ENCODE results near the gene GREB1L.
"Not testable (repeated sequence)": the region's sequence is repeated elsewhere in the genome, so short reads cannot be mapped to it uniquely, and the experiment has no call there.

GREB1L gene

GRCh38 chr18:21242141-21242779 is at the start of gene GREB1L:
TSS of gene GREB1L (plus strand) at chr18:21242232. CDS start at chr18:21383519, 141,287 bp downstream.
- H3K27ac ChIP-seq (ENCODE audit: low read length), result no peak within 1 kb of the TSS
- H3K36me3 ChIP-seq (ENCODE audit: control insufficient read depth in 2 of 2, insufficient read depth in 2 of 2, low read length in 2 of 2), result no peaks in the 10 kb centered on the region
- H3K9me3 ChIP-seq (ENCODE audit: control insufficient read depth in 2 of 2, low read length in 2 of 2), result no peaks in the 10 kb centered on the region
- peaks cover 15% of the 10 kb centered on the region for H3K4me1 ChIP-seq (ENCODE audit: control insufficient read depth, insufficient read depth, low read length)
- peaks cover 5 to 10% of the 10 kb centered on the region in 2 donors for H3K27me3 ChIP-seq (ENCODE audit: control insufficient read depth in 1 of 2, insufficient read depth in 2 of 2, low read length in 2 of 2)
- peak within 1 kb of the TSS; percentile 21 to 51 for H3K9ac ChIP-seq (ENCODE audit: low read length in 2 of 2)
- peak within 1 kb of the TSS; percentile 54 to 78 for H3K4me3 ChIP-seq (ENCODE audit: low read length in 2 of 2)

GRCh38 chr18:21192308-21192624 is 49.8 kb upstream of the GREB1L start:
- Histone ChIP-seq H3K27ac (ENCODE audit: low read length) (no peak overlapping the region), H3K36me3 (ENCODE audit: control insufficient read depth in 2 of 2, insufficient read depth in 2 of 2, low read length in 2 of 2) (no peaks in the 10 kb centered on the region), H3K9ac (ENCODE audit: low read length in 2 of 2) (no peak overlapping the region), H3K4me3 (ENCODE audit: low read length in 2 of 2) (no peak overlapping the region), H3K4me1 (ENCODE audit: control insufficient read depth, insufficient read depth, low read length) (peaks cover 2% of the 10 kb centered on the region), H3K27me3 (ENCODE audit: control insufficient read depth in 1 of 2, insufficient read depth in 2 of 2, low read length in 2 of 2) (peaks cover 0 to 3% of the 10 kb centered on the region in 2 donors), H3K9me3 (ENCODE audit: control insufficient read depth in 2 of 2, low read length in 2 of 2) (no peaks in the 10 kb centered on the region)

- H3K9me3 ChIP-seq (ENCODE audit: control insufficient read depth in 2 of 2, low read length in 2 of 2), result no peaks in the 10 kb centered on the region
- peaks cover 0 to 3% of the 10 kb centered on the region in 2 donors for H3K27me3 ChIP-seq (ENCODE audit: control insufficient read depth in 1 of 2, insufficient read depth in 2 of 2, low read length in 2 of 2)
- H3K27ac ChIP-seq (ENCODE audit: low read length), result no peak overlapping the region
- no peak overlapping the region for H3K4me3 ChIP-seq (ENCODE audit: low read length in 2 of 2)
- no peak overlapping the region for H3K9ac ChIP-seq (ENCODE audit: low read length in 2 of 2)
- peaks cover 2% of the 10 kb centered on the region for H3K4me1 ChIP-seq (ENCODE audit: control insufficient read depth, insufficient read depth, low read length)
- H3K36me3 ChIP-seq (ENCODE audit: control insufficient read depth in 2 of 2, insufficient read depth in 2 of 2, low read length in 2 of 2), result no peaks in the 10 kb centered on the region
These were observed 46.9 kb upstream of the GREB1L start for GRCh38 chr18:21194871-21195771.

GRCh38 chr18:21196426-21196825 is 45.6 kb upstream of the GREB1L start:
- H3K4me1 ChIP-seq (ENCODE audit: control insufficient read depth, insufficient read depth, low read length), result peaks cover 2% of the 10 kb centered on the region
- peaks cover 0 to 5% of the 10 kb centered on the region in 2 donors for H3K27me3 ChIP-seq (ENCODE audit: control insufficient read depth in 1 of 2, insufficient read depth in 2 of 2, low read length in 2 of 2)
- no peaks in the 10 kb centered on the region for H3K36me3 ChIP-seq (ENCODE audit: control insufficient read depth in 2 of 2, insufficient read depth in 2 of 2, low read length in 2 of 2)
- H3K27ac ChIP-seq (ENCODE audit: low read length), result no peak overlapping the region
- no peaks in the 10 kb centered on the region for H3K9me3 ChIP-seq (ENCODE audit: control insufficient read depth in 2 of 2, low read length in 2 of 2)
- H3K9ac ChIP-seq (ENCODE audit: low read length in 2 of 2), result no peak overlapping the region
- H3K4me3 ChIP-seq (ENCODE audit: low read length in 2 of 2), result no peak overlapping the region

GRCh38 chr18:21203126-21203525 is 38.9 kb upstream of the GREB1L start:
- H3K4me3 ChIP-seq (ENCODE audit: low read length in 2 of 2), result no peak overlapping the region
- H3K9me3 ChIP-seq (ENCODE audit: control insufficient read depth in 2 of 2, low read length in 2 of 2), result no peaks in the 10 kb centered on the region

GRCh38 chr18:21203542-21204241 is 38.3 kb upstream of the GREB1L start:
- Histone ChIP-seq H3K27me3 (ENCODE audit: control insufficient read depth in 1 of 2, insufficient read depth in 2 of 2, low read length in 2 of 2) (peaks cover 0 to 2% of the 10 kb centered on the region in 2 donors), H3K4me1 (ENCODE audit: control insufficient read depth, insufficient read depth, low read length) (no peaks in the 10 kb centered on the region), H3K36me3 (ENCODE audit: control insufficient read depth in 2 of 2, insufficient read depth in 2 of 2, low read length in 2 of 2) (no peaks in the 10 kb centered on the region), H3K9ac (ENCODE audit: low read length in 2 of 2) (no peak overlapping the region), H3K9me3 (ENCODE audit: control insufficient read depth in 2 of 2, low read length in 2 of 2) (no peaks in the 10 kb centered on the region), H3K27ac (ENCODE audit: low read length) (no peak overlapping the region), H3K4me3 (ENCODE audit: low read length in 2 of 2) (no peak overlapping the region)

More at GRCh38 chr18:21203126-21203525, 38.9 kb upstream of the GREB1L start:
- H3K4me1 ChIP-seq (ENCODE audit: control insufficient read depth, insufficient read depth, low read length), result no peaks in the 10 kb centered on the region
- H3K36me3 ChIP-seq (ENCODE audit: control insufficient read depth in 2 of 2, insufficient read depth in 2 of 2, low read length in 2 of 2), result no peaks in the 10 kb centered on the region
- H3K27ac ChIP-seq (ENCODE audit: low read length), result no peak overlapping the region
- peaks cover 0 to 2% of the 10 kb centered on the region in 2 donors for H3K27me3 ChIP-seq (ENCODE audit: control insufficient read depth in 1 of 2, insufficient read depth in 2 of 2, low read length in 2 of 2)
- no peak overlapping the region for H3K9ac ChIP-seq (ENCODE audit: low read length in 2 of 2)

GRCh38 chr18:21205695-21206094 is 36.3 kb upstream of the GREB1L start:
- Histone ChIP-seq H3K27ac (ENCODE audit: low read length) (no peak overlapping the region), H3K4me1 (ENCODE audit: control insufficient read depth, insufficient read depth, low read length) (no peaks in the 10 kb centered on the region), H3K4me3 (ENCODE audit: low read length in 2 of 2) (no peak overlapping the region), H3K36me3 (ENCODE audit: control insufficient read depth in 2 of 2, insufficient read depth in 2 of 2, low read length in 2 of 2) (no peaks in the 10 kb centered on the region), H3K9ac (ENCODE audit: low read length in 2 of 2) (no peak overlapping the region), H3K9me3 (ENCODE audit: control insufficient read depth in 2 of 2, low read length in 2 of 2) (no peaks in the 10 kb centered on the region), H3K27me3 (ENCODE audit: control insufficient read depth in 1 of 2, insufficient read depth in 2 of 2, low read length in 2 of 2) (peaks cover 0 to 2% of the 10 kb centered on the region in 2 donors)

- no peak overlapping the region for H3K4me3 ChIP-seq (ENCODE audit: low read length in 2 of 2)
- H3K36me3 ChIP-seq (ENCODE audit: control insufficient read depth in 2 of 2, insufficient read depth in 2 of 2, low read length in 2 of 2), result no peaks in the 10 kb centered on the region
- H3K27me3 ChIP-seq (ENCODE audit: control insufficient read depth in 1 of 2, insufficient read depth in 2 of 2, low read length in 2 of 2), result no peaks in the 10 kb centered on the region
- H3K4me1 ChIP-seq (ENCODE audit: control insufficient read depth, insufficient read depth, low read length), result no peaks in the 10 kb centered on the region
- no peak overlapping the region for H3K27ac ChIP-seq (ENCODE audit: low read length)
- H3K9ac ChIP-seq (ENCODE audit: low read length in 2 of 2), result no peak overlapping the region
- no peaks in the 10 kb centered on the region for H3K9me3 ChIP-seq (ENCODE audit: control insufficient read depth in 2 of 2, low read length in 2 of 2)
These were observed 31.8 kb upstream of the GREB1L start for GRCh38 chr18:21210278-21210677.

- Histone ChIP-seq H3K27ac (ENCODE audit: low read length) (no peak overlapping the region), H3K27me3 (ENCODE audit: control insufficient read depth in 1 of 2, insufficient read depth in 2 of 2, low read length in 2 of 2) (no peaks in the 10 kb centered on the region), H3K4me1 (ENCODE audit: control insufficient read depth, insufficient read depth, low read length) (no peaks in the 10 kb centered on the region), H3K9me3 (ENCODE audit: control insufficient read depth in 2 of 2, low read length in 2 of 2) (no peaks in the 10 kb centered on the region), H3K36me3 (ENCODE audit: control insufficient read depth in 2 of 2, insufficient read depth in 2 of 2, low read length in 2 of 2) (no peaks in the 10 kb centered on the region), H3K9ac (ENCODE audit: low read length in 2 of 2) (no peak overlapping the region), H3K4me3 (ENCODE audit: low read length in 2 of 2) (no peak overlapping the region)
These were observed 31.2 kb upstream of the GREB1L start for GRCh38 chr18:21210784-21211183.

GRCh38 chr18:21214409-21214808 is 27.6 kb upstream of the GREB1L start:
- H3K27ac ChIP-seq (ENCODE audit: low read length); H3K27me3 ChIP-seq (ENCODE audit: control insufficient read depth in 1 of 2, insufficient read depth in 2 of 2, low read length in 2 of 2); H3K36me3 ChIP-seq (ENCODE audit: control insufficient read depth in 2 of 2, insufficient read depth in 2 of 2, low read length in 2 of 2); H3K4me3 ChIP-seq (ENCODE audit: low read length in 2 of 2); H3K9ac ChIP-seq (ENCODE audit: low read length in 2 of 2); H3K4me1 ChIP-seq (ENCODE audit: control insufficient read depth, insufficient read depth, low read length); H3K9me3 ChIP-seq (ENCODE audit: control insufficient read depth in 2 of 2, low read length in 2 of 2): not testable (repeated sequence)
